ENCODE measurements around the gene SATB1.

The SATB1 gene

DNA sequence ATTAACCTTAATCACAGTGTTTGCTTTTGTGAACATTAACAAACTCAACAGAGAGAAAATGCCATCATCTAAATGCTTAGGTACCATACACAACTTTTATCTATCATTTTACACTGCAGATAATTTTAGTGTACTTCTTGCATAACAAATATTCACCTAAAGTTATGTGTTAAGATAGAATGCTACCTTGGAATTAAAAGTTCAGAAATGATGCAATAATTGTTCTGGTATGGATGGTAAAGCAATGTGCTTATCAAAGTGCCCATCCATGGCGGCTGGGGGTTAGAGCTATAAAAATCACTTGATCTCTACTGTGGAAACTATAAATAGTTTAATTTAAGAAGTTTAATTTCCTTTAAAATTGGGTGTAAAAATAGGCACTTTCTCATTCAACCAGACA lies 28.7 kb downstream of the SATB1 start:
- DNase-seq, result no peak

DNA sequence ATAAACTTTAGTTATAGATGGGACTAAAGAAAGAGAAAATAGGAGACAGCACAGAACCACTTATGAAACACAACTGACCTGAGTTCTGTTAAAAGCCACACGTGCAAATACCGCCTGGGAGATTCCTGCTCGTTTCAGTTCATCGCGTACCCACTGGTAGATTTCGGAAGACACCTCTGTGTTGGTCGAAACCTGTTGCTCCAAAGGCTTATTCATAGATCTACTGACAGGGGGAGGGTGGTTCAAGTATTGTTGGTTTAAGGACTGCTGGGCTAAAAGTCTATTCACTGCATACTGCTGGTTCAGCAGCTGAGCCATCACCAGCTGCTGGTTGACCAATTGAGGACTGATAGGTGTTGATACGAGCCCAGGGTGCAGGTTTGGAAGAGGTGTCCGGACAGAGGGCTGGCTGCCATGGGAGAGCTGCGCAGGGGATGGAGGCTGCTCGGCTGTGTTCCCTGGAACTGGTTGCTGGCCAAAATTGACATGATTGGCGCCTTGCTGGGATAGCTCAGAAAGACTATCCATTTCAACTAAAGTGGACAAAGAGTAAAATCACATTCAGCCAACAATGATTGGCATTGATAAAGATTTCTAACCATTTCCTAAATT lies 30.6 kb downstream of the SATB1 start:
- DNase-seq, result no peak

DNA sequence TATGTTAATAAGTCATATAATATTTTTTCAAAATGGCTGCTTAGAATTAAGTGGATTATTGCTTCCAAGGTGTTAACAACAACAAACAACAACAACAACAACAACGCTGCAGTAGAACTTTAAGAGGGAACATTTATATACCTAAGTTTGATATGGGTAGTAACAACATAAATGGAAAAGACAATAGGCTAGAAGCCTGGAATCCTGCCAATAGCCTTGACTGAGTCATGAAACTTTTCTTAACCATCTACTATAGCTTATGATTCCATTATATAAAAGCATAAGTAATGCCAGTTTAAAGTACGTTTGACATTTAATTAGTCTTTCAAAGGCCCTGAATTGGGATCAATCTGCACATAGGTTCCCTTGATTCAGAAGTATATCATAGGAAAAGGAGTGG lies 31.2 kb downstream of the SATB1 start:
- DNase-seq, result no peak

DNA sequence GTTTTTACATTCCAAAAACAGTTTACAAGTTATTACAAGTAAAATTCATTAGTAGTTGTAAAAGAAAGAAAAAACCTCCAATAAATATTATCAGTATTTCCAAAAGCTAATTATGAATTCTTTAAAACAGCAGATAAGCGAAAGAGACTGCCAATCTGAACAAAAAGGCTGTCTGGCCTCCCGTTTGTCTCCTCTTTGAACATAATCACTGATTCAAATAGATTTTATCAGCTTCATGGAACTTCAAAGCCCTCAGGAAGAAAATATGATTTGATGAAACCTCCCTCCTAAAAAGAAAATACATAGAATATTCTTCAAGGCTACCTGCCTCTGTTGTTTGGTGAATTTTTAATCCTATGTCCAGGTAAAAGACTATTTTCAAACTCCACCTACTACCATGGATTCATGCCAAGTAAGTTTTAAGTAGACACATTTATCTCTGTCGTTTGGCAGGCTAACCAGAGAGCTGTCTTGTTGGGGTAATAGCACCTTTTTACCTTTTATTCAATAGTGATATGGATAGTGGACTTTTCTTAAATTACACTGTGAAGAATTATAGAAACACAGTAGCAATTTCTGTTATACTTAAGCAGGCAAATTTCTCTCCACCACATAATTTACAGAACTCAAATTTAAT lies 35.0 kb downstream of the SATB1 start:
- DNase-seq, result no peak

DNA sequence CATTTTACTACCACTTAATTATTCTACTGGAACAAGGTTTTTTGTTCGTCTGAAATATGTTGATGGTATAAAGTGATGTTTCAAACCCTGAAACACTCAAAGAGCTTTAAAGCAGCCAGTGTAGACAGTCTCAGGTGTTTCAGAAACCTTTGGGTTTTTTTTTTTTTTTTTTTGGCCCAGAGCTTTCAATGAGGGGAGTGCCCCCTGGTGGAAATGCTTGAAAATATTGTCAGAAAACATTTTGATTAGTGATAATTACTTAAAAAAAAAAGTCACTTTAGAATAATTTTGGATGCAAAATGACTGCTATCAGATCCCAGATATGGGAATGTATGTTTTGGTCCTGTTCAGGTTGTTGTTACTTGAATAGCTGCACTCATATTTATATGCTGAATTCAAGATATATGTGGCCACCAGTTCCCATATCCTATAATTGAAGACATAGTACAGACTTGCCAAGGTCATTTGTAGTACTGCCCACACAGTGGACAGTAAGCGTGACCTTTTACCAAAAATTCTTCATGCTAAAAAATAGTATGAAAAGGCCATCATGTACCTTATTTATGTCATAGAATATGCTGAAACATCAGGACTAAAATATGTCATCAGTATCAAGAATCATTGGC lies 35.9 kb downstream of the SATB1 start:
- no peak for DNase-seq

DNA sequence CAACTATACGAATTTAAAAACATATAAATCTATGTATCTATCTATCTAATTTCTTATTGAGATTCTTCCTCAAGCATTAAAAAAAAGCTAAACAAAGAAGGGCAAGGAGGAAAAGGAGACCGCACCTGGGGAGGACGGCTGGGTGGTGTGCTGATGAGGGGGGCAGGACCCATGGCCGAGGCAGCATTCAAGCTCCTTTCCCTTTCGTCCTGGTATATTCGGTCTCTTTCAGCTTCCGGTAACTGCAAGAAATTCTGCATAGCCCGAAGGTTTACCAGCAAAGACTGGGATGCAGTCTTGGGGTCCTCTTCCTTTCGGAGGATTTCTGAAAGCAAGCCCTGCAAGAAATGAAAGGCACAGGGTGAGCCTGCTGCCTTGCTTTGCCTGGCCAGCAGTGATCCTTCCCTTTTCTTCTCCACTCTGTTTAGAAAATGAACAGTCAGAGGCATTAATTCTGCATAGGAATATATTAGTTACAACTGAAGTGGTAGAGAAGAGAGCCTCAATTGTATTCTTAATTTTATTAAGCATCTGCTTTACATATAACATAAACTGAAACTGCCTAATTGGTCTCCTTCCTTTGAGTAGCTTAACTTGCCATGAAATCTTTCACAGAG lies 38.8 kb downstream of the SATB1 start:
- no peak for DNase-seq

DNA sequence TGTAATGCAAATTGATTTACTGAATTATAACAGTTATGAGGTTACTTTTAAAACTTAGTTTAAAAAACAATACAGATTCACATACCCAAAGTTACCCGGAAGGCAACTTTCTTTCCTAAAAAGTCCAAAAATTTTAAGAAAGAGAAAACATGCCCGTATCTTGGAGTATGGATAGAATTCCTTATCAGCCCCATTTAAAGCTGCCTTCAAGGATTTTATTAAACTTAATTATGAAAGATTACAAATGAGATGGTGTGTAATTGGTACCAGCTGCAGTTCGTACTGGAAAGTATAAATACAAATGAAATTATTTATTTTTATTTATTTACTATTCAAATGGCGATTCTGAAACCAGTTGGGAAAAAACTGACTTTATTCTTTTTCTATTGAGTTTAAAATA lies 39.4 kb downstream of the SATB1 start:
- no peak for DNase-seq

DNA sequence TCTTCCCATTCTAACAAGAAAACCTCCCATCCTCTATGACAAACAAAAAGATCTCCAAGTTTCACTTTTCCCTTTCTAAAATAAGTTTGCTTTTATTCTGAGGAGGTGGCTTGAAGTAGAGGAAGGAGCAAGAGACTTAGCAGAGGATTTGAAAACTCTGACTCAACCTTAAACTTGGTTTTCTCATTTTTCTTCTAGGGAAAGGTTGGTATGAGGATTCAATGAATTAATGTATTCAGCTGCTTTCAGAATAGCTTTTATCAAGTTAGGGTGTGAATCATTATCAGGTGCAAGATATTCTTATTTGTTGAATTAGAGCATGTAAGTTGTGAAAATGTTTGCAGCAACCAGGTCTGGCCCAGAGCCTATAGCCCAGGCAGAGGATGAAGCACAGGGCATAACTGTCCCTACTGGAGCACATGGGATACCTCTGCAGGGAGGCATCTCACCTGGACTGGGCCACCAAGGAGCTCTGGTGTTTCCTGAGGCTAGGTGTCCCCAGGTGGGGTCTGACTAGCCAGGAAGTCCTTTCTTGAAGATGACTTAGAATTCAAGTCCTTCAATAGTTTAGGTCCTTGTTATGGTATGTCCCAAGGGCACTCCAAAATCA lies 42.3 kb downstream of the SATB1 start:
- DNase-seq, result peak; percentile 40

DNA sequence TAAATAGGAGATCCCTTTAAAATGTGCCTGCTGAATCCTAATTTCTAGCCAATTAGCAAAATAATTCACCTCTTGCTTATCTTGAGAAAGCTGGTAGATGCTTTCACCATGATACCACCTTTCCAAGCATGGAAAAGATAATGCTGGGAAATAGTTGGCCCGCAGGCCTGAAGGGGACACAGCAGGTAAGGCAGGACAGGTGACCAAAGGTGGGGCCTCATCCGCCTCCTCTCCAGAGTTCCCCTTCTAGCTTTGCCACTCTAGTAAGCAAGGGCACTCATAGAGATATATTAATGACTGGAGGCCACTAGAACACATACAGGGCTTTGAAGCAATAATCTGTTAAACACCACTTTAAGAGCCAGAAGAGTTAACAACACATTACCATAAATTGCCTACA lies 45.5 kb downstream of the SATB1 start:
- DNase-seq, result no peak

DNA sequence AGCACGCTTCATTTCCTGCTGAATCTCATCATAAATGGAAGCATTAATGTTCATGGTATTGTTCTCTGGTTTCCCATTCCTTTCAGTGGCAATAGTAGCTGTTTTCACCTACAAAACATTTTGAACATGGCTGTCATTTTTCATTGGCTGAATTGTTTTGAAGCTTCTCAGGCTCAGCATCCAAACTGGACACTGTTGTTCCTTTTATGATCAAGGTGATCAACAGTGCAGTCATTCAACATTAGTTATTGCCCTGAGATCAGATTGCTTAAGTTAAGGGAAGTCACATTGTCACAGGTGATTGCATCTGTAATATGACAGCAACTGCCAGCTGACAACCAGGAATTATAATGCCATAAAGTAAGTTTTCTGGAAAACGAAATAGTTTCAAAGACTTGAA lies 46.9 kb downstream of the SATB1 start:
- no peak for DNase-seq

DNA sequence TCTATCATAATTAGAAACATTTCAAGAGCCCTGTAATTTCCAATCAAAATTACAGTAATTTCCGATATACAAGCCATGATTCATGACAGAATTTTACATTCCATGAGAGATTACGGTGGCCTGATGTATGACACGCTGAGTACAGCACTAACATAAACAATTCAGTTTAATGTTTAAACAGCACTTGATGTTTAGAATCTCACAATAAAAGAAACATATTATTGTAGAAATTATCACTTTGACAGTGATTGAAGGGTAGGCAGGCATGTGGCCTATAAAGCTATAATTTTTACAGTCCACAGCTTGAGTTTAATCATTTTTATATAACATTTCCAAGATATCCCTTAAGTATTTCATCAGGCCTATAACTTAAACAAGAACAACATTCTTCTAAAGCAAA lies 48.5 kb downstream of the SATB1 start:
- no peak for DNase-seq

DNA sequence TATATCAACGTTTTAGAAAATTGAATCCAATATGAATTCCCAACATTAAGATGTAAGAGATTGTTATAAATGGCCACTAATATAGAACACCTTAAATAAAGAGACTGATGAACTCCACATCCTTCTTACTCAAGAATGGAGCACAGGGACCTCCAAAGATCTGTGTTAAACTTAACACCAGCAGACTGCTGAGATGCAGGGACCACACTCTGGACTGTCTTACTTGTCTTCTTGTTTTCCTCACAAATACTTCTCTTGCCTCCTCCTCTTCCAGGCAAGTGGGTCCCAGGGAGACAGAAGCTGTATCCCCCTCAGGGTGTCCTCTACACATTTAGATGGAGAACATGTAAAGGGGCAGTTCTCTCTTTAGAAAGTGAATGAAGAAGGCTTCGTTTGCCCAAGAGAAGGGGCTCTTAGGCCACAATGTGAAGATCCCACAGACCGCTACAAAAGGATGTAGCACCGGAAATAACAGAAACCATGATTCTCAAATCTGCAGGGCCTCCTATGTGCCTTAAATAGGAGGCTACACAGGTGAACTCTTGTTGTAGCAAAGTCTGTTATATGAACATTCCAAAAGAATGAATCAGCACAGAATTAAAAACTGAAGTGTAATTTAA lies 52.2 kb downstream of the SATB1 start:
- no peak for DNase-seq

DNA sequence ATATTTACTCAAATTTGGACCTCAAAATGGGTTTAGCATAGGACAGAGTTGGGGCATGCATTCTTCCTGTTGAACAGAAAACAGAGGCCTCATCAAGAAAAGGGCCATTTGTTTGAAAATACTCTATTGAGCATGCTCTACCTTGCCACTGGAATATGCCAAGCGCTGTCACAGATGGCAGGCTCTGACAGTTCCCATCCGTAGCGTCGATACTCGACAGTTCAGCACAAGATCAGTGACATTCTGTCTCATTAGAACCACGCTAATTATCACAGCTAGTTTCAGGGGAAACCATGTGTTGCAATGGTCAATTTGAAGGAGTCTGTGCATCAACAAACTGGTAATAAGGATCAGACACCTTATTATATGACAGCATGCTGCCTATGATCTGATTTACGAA lies 54.5 kb downstream of the SATB1 start:
- no peak for DNase-seq

DNA sequence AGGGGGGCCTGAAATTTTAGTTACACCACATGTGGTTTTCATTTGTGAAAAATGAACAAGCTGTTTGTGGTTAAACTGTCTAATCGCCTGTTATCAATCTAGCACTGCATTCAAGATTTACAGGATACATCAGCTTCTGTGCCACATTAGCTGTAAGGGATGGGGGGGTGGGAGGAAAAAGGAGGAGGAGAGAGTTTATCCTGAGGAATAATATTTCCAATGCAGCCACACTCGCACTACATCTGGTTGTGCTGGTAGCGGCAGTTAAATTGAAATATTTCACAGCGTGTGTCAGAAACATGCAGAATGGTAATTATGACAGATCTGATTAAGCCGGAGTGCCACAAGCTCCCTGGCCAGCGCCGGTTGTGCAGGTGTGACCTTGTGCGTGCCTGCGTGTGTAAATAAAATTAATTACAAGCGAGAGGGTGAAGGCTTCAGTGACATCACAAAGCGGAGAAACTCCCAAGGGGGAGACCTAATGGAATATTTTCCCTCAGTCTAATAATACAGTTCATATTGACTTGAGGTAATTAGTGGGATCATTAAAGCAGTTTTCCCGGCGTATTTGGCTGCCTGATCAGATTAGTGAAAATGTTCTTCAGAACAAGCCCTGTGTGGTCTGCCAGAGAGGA lies 55.5 kb downstream of the SATB1 start:
- DNase-seq, result no peak

DNA sequence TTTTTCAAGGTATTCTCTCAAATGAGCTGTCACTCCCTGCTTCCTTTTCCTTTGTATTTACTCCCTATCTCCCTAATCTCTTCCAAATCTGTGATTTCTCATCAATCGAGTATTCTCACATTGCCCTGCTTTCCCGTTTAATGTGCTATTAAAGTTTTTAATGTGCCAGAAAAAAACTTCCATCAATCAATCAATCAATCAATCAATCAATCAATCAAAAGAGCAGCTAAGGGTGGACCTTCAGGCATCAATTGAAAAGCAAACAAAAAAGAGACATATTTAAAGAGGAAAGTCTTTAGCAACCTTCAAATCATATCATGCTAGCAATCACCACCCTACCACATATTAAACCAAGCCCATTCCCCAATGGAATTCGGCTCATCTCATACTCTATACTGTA lies 58.9 kb downstream of the SATB1 start:
- no peak for DNase-seq

DNA sequence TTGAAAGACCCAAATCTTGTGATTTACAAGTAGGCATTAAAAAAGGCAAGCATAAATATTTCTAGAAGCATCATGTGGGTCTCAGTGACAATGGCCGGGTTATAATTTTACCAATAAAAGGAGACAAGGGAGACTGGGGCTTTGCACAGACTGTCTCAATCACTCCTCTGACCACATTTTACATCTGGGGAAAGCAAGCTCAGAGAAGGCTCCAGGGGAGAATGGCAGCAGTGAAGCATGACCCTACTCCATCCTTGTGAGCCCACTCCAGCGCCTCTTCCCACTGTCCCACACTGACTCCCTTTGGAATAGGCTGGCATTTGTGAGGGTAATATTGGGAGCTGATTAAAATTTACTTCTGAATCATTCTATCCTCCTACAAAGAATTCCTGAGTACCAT lies 61.8 kb downstream of the SATB1 start:
- DNase-seq, result no peak

DNA sequence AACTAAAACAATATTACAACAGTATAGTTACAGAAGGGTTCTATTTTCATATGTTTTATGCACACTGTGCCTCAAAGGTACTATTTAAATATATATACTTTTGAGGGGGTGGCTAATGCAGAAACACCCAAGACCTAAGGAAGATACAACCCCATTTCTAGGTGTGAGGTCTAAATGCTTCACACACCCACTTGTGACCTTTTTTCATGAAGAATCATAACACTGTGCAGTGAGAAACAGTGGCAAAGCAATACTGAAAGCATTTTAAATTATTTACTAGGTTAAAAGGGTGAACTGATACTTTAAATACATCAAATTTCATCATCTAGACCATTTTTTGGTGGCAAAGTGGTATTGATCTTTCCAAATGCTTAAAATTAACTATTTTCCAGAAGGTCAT lies 67.4 kb downstream of the SATB1 start:
- no peak for DNase-seq

DNA sequence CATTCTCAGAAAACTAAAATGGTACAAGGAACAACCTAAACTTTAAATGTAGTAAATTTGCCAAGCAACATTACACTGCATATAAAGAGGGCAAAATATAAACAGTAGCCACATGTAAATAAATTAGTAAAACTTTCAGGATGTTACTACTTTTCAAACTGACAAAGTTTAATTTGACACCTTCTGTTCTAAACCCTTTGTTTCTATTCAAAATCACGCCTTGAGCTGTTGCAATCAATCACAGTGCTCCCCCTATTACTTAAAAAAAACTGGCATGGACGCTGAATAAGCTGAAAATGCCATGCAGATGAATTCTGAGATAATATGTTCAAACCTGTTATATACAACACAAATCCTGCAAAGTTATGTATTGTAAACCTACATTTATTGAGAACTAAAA lies 69.3 kb downstream of the SATB1 start:
- no peak for DNase-seq

DNA sequence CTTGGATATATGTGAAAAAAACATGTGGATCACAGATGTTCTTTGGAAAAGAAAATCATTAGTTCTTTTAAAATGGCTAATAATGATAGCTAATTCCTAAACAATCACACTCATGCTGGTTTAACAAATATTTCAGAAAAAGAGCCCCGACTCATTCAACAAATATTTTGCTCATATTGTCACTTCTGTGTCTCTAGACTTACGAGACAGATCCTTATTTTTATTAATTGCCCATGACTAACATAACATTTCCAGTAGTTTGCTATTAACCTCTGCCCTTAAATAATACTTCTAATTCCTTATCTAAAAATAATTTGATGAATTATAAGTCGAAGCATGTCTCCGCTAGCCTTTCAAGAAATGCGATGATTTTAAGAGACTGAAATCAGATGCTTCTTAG lies 70.4 kb downstream of the SATB1 start:
- no peak for DNase-seq

DNA sequence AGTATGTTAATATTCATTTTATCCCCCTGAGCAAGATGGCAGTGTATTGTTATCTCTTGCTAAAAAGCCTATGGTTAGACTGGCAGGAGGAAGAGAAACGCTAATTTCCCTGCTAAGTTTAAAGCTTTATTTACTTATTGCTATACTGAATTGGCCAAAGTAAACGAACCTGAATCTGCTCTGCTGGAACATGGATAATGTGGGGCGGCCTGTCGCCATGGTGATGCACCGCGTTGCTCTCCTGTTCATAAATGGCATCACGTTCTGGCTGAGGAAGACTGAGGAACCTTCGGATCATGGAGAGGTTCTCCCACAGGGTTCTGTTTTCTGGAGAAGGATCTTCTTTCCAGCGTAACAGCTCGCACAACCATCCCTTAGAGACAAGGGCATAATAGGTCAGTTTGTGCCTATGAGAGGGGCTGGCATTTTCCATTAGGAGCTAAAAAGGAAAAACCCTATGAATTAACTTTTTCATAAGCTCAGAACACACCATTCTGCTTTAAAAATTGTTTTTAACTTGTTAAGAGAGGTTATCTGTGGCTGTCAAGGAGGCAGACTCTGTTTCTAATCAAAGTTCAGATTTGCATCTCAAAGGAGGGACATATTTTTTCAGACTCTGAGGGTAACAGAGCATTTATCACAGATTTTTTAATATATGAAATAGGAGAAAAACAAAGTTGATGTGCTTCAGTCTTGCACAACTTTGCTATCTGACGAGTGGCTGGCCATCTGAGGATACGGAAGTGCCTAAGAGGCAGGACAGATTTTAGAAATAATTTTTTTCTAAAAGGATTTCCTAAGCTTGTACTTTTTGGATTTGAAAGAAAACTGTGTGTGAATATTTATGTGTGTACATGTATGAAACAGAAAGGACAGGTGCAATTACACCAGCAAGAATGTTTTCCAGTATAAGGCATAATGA lies 73.1 kb downstream of the SATB1 start:
- no peak for DNase-seq

DNA sequence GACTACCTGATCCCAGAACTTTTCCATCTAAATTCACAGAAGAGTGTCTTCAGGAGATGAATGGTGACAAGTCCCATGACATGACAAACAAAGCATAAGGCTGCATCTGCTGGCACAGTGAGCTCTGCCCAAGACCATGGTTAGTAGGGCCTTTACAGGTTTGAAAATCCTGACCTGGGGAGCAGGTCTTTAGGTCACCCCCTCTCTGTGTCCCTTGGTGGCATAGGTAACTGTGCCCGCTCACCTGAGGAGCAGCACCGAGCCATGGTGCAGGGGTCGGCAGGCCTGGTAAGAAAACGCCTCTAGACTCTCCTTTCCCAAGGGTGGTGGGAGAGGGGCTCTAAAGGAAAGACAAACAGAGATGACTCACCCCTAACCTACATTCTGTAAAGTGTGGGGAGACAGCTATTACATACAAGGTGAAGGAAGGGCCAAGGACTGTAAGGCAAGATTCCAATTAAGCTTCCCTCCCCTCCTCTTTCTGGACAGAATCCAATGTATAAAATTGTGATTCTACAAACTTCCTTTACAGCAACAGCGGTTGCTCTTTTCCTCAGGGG lies 74.0 kb downstream of the SATB1 start:
- no peak for DNase-seq
